Mucosa of descending colon (tissue), 3 donors: ENCODE data around the gene IFI44. TPM values are rescaled to one million over a fixed set of nuclear protein-coding genes. Genes with fewer than 3 reads are reported as not detected.

Source experiments
- ATAC-seq: fragments of 200-7000 bp; cut with Tn5 transposase; one replicate; pipeline ENCODE4 v1.9.1; 2020; ENCODE audit warnings: mild to moderate bottlenecking, moderate library complexity
- DNase-seq, 3 donors: peaks; one replicate each; pipeline ENCODE4 v3.0.0-alpha.2; 2020
- H3K36me3 ChIP-seq: fragments of 200-600 bp; one replicate; pipeline ENCODE4 v1.8.0; 2021; ENCODE audit warnings: low read depth, mild to moderate bottlenecking
- H3K4me1 ChIP-seq: fragments of 200-600 bp; one replicate; pipeline ENCODE4 v1.8.0; 2021; ENCODE audit warnings: low read depth, mild to moderate bottlenecking
- H3K4me3 ChIP-seq: fragments of 200-600 bp; one replicate; pipeline ENCODE4 v1.8.0; 2021; ENCODE audit warnings: mild to moderate bottlenecking
- H3K9me3 ChIP-seq: fragments of 200-600 bp; one replicate; pipeline ENCODE4 v1.8.0; 2021; ENCODE audit warnings: mild to moderate bottlenecking
- CTCF ChIP-seq: fragments of 200-600 bp; IDR thresholded peaks from one replicate; pipeline ENCODE4 v1.8.0; 2022; ENCODE audit warnings: antibody characterized with exemption, mild to moderate bottlenecking
- intact Hi-C, 2 donors: fragments of 100-400 bp; cut with DNase I in 1 of 2; cut with micrococcal nuclease in 1 of 2; formaldehyde crosslinking; loops; one replicate each; pipeline versions ENCODE4 v1.11.0 to v1.11.1; 2022; cut with DNase I, micrococcal nuclease
- total RNA-seq, 3 donors: library from RNA; stranded (reverse); fragmentation: NEBNext Ultra II Directional in 2 of 3; extraction: Animal tissue kit (Norgen Biotek cat#: 25700) in 2 of 3; gene quantifications; one replicate each; pipeline versions ENCODE4 v1.2.1 to v1.2.4, GENCODE V29; 2021 to 2023
- donor health status: DM: no; HTN: no; CAD: no; lungs with moderate emphysema.
- donor health status: DM: no; HTN: no; CAD: no.
- donor health status: DM: no; HTN: yes; CAD: no.

IFI44 gene
- total RNA-seq, 3 donors from 2014 or later, result 4.3 to 15.6 (median 8.1) TPM

GRCh38 chr1:78713297-78713696 lies 63.7 kb downstream of the IFI44 start:
- Histone ChIP-seq H3K4me3 (no peak overlapping the region), H3K36me3 (no peaks in the 10 kb centered on the region), H3K9me3 (no peaks in the 10 kb centered on the region), H3K4me1 (no peaks in the 10 kb centered on the region)
- intact Hi-C loops, result no loop called here
- no peak for DNase-seq
- TF ChIP-seq CTCF, result no peak
- ATAC-seq, result no peak

Other genes with a start within 250 kb of the IFI44 start
- gene PTGFR, start 158.9 kb upstream of the IFI44 start, total RNA-seq, result 1 to 10 TPM in 2 of 3 donors, under 1 TPM in 1; 0.49 to 2.1 (median 1.7) TPM
- gene IFI44L, start 29.4 kb upstream of the IFI44 start, total RNA-seq, result 10 to 100 TPM in 1 of 3 donors, 1 to 10 TPM in 2; 1.8 to 10.8 (median 5.3) TPM